Measurements from ENCODE around the gene HBEGF. TPM values are rescaled to one million over a fixed set of nuclear protein-coding genes. Genes with fewer than 3 reads are reported as not detected.

The HBEGF gene
- total and polyA plus RNA-seq, 2 donors (not counting 1 experiment from before 2014, with no cell fraction given) = 1.8 to 10.3 TPM

DNA sequence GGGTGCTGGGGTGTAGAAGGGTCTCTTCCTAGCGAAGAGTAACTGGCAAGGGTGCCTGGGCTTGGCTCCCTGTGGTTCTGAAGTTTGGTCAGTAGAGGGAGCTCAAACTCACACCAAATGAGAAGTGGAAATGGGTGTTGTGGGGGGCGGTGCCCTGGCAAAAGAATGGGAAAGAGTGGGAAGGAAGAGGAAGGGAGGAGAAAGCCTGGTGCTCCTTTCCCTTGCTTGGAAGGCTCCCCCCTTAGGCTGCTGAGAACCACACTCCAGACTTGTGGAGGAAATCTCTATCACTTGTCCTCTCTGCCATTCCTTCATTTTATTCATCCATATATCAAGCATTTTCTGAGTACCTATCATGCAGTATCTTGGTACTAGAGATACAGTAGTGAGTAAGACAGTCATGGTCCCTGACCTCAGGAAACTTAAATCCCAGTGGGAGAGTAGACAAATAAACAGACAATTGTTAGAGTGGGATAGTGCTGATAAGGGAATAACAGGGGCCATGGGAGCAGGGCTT, 26.6 kb upstream of the HBEGF start:
- no peaks in the 10 kb centered on the region for H3K4me1 ChIP-seq (ENCODE audit: control insufficient read depth, extremely low read depth, insufficient read depth, low read length)
- H3K36me3 ChIP-seq (ENCODE audit: control insufficient read depth, insufficient read depth, low read length) = no peaks in the 10 kb centered on the region
- TF ChIP-seq, protein P1, sequence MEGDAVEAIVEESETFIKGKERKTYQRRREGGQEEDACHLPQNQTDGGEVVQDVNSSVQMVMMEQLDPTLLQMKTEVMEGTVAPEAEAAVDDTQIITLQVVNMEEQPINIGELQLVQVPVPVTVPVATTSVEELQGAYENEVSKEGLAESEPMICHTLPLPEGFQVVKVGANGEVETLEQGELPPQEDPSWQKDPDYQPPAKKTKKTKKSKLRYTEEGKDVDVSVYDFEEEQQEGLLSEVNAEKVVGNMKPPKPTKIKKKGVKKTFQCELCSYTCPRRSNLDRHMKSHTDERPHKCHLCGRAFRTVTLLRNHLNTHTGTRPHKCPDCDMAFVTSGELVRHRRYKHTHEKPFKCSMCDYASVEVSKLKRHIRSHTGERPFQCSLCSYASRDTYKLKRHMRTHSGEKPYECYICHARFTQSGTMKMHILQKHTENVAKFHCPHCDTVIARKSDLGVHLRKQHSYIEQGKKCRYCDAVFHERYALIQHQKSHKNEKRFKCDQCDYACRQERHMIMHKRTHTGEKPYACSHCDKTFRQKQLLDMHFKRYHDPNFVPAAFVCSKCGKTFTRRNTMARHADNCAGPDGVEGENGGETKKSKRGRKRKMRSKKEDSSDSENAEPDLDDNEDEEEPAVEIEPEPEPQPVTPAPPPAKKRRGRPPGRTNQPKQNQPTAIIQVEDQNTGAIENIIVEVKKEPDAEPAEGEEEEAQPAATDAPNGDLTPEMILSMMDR (conservative IDR thresholded peaks at IDR 0.05 in 1 of 2, IDR thresholded peaks at IDR 0.05 in 1 of 2; ENCODE audit: low read depth in 1 of 2, low read length in 2 of 2) = peak; percentile 88 to 91
- TF ChIP-seq EZH2 (IDR thresholded peaks at IDR 0.05; ENCODE audit: low read length, missing control alignments) = no peak
- H2AFZ ChIP-seq (ENCODE audit: low read length) = peak overlapping the region; percentile 71
- peak overlapping the region; percentile 20 for H3K4me2 ChIP-seq (ENCODE audit: extremely low read depth, insufficient read depth, low read length)
- no peaks in the 10 kb centered on the region for H3K79me2 ChIP-seq (ENCODE audit: control insufficient read depth, insufficient read depth, low read length)
- no peak overlapping the region for H3K4me3 ChIP-seq (replicated peaks in 1 of 4; ENCODE audit: control extremely low read depth in 1 of 4, insufficient read depth in 1 of 4, low read depth in 3 of 4, low read length in 4 of 4)
- H3K27me3 ChIP-seq (ENCODE audit: control insufficient read depth, insufficient read depth, low read length) = peaks cover 2% of the 10 kb centered on the region
- no peak overlapping the region for H3K27ac ChIP-seq (ENCODE audit: insufficient read depth, low read length)
- H3K9ac ChIP-seq (ENCODE audit: insufficient read depth, low read length) = no peak overlapping the region
- no peaks in the 10 kb centered on the region for H3K9me3 ChIP-seq (ENCODE audit: control insufficient read depth, insufficient read depth, low read depth, low read length)
- H4K20me1 ChIP-seq (ENCODE audit: control insufficient read depth, extremely low read depth, insufficient read depth, low read length) = no peaks in the 10 kb centered on the region
- DNase-seq (ENCODE audit: low read depth in 2 of 2) = peak; percentile 73 to 79

DNA sequence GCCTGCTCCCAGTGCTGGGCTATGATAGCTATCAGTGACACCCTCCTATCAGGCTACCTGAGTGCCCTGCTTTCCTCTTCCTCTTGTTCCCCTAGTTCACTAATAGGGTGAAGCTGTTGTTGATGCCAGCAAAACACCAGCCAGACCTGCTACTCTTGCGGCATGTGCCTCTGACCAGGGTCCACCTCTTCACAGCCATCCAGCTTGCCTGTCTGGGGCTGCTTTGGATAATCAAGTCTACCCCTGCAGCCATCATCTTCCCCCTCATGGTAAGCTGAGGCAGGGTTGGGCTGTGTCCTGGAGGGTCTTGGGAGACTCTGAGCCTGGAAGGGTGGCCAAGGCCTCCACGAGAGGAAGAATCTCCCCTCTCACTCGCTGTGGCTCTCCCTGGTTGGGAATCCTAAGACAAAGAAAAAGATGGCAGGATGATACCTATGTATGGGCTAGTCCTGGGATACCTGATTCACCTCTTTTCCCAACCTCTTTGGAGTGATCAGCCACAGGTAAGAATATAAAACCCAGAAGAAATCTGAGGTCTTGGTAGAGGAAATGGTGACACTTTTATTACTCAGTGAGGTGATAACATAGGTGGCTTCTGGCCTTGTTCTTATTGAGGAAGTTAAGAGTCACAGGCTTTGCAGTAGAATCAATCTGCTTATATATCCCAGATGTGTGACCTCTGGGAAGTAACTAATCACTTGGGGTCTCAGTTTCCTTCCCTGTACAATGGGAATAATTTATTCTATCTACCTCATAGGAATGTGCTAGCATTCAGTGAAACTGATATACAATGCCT, 25.2 kb upstream of the HBEGF start:
- Histone ChIP-seq H2AFZ (ENCODE audit: low read length) (no peak overlapping the region), H3K27ac (ENCODE audit: insufficient read depth, low read length) (no peak overlapping the region), H3K9me3 (ENCODE audit: control insufficient read depth, insufficient read depth, low read depth, low read length) (no peaks in the 10 kb centered on the region), H3K4me2 (ENCODE audit: extremely low read depth, insufficient read depth, low read length) (no peak overlapping the region), H3K9ac (ENCODE audit: insufficient read depth, low read length) (no peak overlapping the region), H3K27me3 (ENCODE audit: control insufficient read depth, insufficient read depth, low read length) (peaks cover 2% of the 10 kb centered on the region), H3K4me1 (ENCODE audit: control insufficient read depth, extremely low read depth, insufficient read depth, low read length) (no peaks in the 10 kb centered on the region), H4K20me1 (ENCODE audit: control insufficient read depth, extremely low read depth, insufficient read depth, low read length) (no peaks in the 10 kb centered on the region), H3K79me2 (ENCODE audit: control insufficient read depth, insufficient read depth, low read length) (no peaks in the 10 kb centered on the region), H3K36me3 (ENCODE audit: control insufficient read depth, insufficient read depth, low read length) (no peaks in the 10 kb centered on the region), H3K4me3 (replicated peaks in 1 of 4; ENCODE audit: control extremely low read depth in 1 of 4, insufficient read depth in 1 of 4, low read depth in 3 of 4, low read length in 4 of 4) (no peak overlapping the region)
- DNase-seq (ENCODE audit: low read depth in 2 of 2) = no peak
- no peak for TF ChIP-seq EZH2 (IDR thresholded peaks at IDR 0.05; ENCODE audit: low read length, missing control alignments)
- TF ChIP-seq, protein P1 (conservative IDR thresholded peaks at IDR 0.05 in 1 of 2, IDR thresholded peaks at IDR 0.05 in 1 of 2; ENCODE audit: low read depth in 1 of 2, low read length in 2 of 2) = no peak

DNA sequence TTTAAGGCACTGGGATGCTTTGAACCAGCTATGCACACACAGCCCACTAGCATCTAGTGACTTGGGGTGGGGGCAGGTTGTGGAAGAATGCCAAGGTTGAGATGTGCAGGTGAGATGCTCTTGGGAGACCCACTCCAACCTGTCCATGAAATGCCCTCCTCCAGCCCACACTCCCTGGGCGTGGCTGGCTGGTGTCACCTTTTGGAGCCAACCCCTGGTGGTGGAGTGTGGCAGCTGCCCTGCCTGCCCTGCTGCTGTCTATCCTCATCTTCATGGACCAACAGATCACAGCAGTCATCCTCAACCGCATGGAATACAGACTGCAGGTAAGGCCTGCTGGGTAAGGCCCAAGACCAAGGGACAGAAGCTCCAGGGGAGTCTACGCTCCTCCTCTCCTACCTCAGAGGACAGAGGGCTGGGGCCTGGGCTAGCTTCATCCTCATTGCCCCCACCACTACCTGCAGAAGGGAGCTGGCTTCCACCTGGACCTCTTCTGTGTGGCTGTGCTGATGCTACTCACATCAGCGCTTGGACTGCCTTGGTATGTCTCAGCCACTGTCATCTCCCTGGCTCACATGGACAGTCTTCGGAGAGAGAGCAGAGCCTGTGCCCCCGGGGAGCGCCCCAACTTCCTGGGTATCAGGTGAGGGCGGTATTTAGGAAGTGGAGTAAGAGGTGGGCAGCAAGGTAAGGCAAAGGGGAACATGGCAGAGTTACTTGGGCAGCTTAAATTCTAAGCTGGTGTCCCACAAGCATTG, 21.0 kb upstream of the HBEGF start:
- H3K4me1 ChIP-seq (ENCODE audit: control insufficient read depth, extremely low read depth, insufficient read depth, low read length) = no peaks in the 10 kb centered on the region
- TF ChIP-seq EZH2 (IDR thresholded peaks at IDR 0.05; ENCODE audit: low read length, missing control alignments) = no peak
- TF ChIP-seq, protein P1 (conservative IDR thresholded peaks at IDR 0.05 in 1 of 2, IDR thresholded peaks at IDR 0.05 in 1 of 2; ENCODE audit: low read depth in 1 of 2, low read length in 2 of 2) = no peak
- H3K9ac ChIP-seq (ENCODE audit: insufficient read depth, low read length) = no peak overlapping the region
- no peak overlapping the region for H3K4me3 ChIP-seq (replicated peaks in 1 of 4; ENCODE audit: control extremely low read depth in 1 of 4, insufficient read depth in 1 of 4, low read depth in 3 of 4, low read length in 4 of 4)
- peaks cover 9% of the 10 kb centered on the region for H3K27me3 ChIP-seq (ENCODE audit: control insufficient read depth, insufficient read depth, low read length)
- H3K36me3 ChIP-seq (ENCODE audit: control insufficient read depth, insufficient read depth, low read length) = no peaks in the 10 kb centered on the region
- H2AFZ ChIP-seq (ENCODE audit: low read length) = no peak overlapping the region
- H3K9me3 ChIP-seq (ENCODE audit: control insufficient read depth, insufficient read depth, low read depth, low read length) = no peaks in the 10 kb centered on the region
- no peaks in the 10 kb centered on the region for H4K20me1 ChIP-seq (ENCODE audit: control insufficient read depth, extremely low read depth, insufficient read depth, low read length)
- H3K27ac ChIP-seq (ENCODE audit: insufficient read depth, low read length) = no peak overlapping the region
- no peak overlapping the region for H3K4me2 ChIP-seq (ENCODE audit: extremely low read depth, insufficient read depth, low read length)
- H3K79me2 ChIP-seq (ENCODE audit: control insufficient read depth, insufficient read depth, low read length) = no peaks in the 10 kb centered on the region
- DNase-seq (ENCODE audit: low read depth in 2 of 2) = no peak
